BE2C (cell line): ENCODE data around the gene KHNYN.
A peak's percentile ranks its signal among the peaks of the same experiment; 100 is the strongest.

Source experiments
- DNase-seq: peaks from one replicate; pipeline ENCODE4 v3.0.0-alpha.2; 2020
- H3K27me3 ChIP-seq: fragments of 250-450 bp; sonication (Bioruptor Pico); 2 replicates; pipeline ENCODE4 v1.5.1; 2020; ENCODE audit warnings: mild to moderate bottlenecking
- H3K36me3 ChIP-seq: fragments of 250-450 bp; sonication (Bioruptor Pico); 2 replicates; pipeline ENCODE4 v1.5.1; 2020; ENCODE audit warnings: mild to moderate bottlenecking
- H3K4me1 ChIP-seq: fragments of 250-450 bp; sonication (Bioruptor Pico); 2 replicates; pipeline ENCODE4 v1.5.1; 2020
- H3K4me3 ChIP-seq: 2 replicates; pipeline ENCODE4 v1.5.1; 2011; ENCODE audit warnings: low read depth, low read length
- H3K9me3 ChIP-seq: fragments of 250-450 bp; sonication (Bioruptor Pico); 2 replicates; pipeline ENCODE4 v1.5.1; 2020
- TF ChIP-seq, protein P1 (sequence below): IDR thresholded peaks from 2 replicates; pipeline ENCODE4 v1.5.1; 2012; ENCODE audit warnings: mild to moderate bottlenecking, low read depth, low read length

KHNYN gene

DNA sequence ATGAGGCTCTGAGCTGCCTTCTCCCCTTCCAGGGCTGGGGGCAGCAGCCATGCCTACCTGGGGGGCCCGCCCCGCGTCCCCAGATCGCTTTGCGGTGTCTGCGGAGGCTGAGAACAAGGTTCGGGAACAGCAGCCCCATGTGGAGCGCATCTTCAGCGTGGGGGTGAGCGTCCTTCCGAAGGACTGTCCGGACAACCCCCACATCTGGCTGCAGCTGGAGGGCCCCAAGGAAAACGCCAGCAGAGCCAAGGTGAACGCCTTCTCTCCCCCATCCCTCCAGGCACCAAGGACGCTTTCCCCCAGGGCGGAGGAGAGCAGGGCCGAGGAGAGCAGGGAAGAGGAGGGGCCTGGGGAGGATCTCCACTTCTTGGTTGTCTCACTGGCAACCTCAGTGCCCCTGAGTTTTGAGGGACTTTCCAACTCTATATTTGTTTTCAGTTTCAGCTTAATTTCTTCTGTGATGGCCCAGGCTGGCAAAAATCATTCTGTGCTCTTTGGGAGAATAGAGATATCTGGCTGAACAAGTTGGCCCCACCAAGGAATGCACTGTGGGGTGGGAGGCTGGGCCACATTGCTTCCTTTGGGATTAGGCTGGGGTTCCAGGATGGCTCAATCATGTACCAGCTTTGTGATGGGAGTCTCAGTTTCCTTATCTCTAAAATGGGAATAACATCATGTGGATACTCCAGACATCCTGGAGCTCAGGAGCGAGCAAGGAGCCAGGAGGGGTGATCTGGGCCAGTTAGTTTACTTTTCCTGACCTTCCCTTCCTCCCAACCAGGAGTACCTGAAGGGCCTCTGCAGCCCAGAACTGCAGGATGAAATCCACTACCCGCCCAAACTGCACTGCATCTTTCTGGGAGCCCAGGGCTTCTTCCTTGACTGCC lies 1.2 kb downstream of the KHNYN start:
- no peak for DNase-seq
- Histone ChIP-seq H3K9me3 (no peaks in the 10 kb centered on the region), H3K4me1 (peaks cover 6% of the 10 kb centered on the region), H3K36me3 (0 out of 2 replicates have a peak, but pooled peaks cover under 1% of the 10 kb centered on the region), H3K27me3 (no peaks in the 10 kb centered on the region), H3K4me3 (peak overlapping the region; percentile 68)
- TF ChIP-seq, protein P1, sequence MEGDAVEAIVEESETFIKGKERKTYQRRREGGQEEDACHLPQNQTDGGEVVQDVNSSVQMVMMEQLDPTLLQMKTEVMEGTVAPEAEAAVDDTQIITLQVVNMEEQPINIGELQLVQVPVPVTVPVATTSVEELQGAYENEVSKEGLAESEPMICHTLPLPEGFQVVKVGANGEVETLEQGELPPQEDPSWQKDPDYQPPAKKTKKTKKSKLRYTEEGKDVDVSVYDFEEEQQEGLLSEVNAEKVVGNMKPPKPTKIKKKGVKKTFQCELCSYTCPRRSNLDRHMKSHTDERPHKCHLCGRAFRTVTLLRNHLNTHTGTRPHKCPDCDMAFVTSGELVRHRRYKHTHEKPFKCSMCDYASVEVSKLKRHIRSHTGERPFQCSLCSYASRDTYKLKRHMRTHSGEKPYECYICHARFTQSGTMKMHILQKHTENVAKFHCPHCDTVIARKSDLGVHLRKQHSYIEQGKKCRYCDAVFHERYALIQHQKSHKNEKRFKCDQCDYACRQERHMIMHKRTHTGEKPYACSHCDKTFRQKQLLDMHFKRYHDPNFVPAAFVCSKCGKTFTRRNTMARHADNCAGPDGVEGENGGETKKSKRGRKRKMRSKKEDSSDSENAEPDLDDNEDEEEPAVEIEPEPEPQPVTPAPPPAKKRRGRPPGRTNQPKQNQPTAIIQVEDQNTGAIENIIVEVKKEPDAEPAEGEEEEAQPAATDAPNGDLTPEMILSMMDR, result no peak

DNA sequence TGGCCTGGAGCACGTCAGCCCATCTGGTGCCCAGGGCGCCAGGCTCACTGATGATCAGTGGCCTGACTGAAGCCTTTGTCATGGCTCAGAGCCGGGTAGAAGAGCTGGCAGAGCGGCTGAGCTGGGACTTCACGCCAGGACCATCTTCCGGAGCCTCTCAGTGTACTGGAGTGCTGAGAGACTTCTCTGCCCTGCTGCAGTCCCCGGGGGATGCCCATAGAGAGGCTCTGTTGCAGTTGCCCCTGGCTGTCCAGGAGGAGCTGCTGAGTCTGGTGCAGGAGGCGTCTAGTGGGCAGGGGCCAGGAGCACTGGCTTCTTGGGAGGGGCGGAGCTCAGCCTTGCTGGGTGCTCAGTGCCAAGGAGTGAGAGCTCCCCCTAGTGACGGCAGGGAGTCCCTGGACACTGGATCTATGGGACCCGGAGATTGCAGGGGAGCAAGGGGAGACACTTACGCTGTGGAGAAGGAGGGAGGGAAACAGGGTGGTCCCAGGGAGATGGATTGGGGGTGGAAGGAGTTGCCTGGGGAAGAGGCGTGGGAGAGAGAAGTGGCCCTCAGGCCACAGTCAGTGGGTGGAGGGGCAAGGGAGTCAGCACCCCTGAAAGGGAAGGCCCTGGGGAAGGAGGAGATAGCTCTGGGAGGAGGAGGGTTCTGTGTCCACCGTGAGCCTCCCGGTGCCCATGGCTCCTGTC lies 2.0 kb downstream of the KHNYN start:
- 0 out of 2 replicates have a peak, but pooled peaks cover 7% of the 10 kb centered on the region for H3K36me3 ChIP-seq
- DNase-seq, result peak; percentile 96
- H3K27me3 ChIP-seq, result no peaks in the 10 kb centered on the region
- TF ChIP-seq, protein P1, result peak; percentile 99
- H3K4me3 ChIP-seq, result no peak overlapping the region
- H3K4me1 ChIP-seq, result peaks cover 9% of the 10 kb centered on the region
- H3K9me3 ChIP-seq, result no peaks in the 10 kb centered on the region

DNA sequence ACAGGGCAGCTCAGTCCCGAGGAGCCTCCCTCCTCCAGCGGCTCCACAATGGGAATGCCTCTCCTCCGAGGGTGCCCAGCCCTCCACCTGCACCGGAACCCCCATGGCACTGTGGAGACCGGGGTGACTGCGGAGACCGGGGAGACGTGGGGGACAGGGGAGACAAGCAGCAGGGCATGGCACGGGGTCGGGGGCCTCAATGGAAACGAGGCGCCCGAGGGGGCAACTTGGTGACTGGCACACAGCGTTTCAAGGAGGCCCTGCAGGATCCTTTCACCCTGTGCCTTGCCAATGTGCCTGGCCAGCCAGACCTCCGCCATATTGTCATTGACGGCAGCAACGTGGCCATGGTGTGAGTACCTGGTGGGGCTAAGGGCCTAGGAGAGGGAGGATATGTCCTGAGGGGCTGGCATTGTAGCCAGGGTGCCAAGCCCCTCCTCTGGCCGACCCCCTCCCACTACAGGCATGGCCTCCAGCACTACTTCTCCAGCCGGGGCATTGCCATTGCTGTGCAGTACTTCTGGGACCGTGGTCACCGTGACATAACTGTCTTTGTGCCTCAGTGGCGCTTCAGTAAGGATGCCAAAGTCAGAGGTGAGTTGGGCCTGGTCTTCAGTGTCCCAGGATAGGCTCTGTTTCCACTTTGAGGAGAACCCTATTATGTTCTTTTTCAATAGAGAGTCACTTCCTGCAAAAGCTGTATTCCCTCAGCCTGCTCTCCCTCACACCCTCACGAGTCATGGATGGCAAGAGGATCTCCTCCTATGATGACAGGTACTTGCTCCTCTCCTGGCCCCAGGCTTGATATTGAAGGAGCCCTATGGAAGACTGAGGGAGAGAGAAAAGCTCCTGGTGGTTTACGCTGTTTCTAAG lies 2.7 kb downstream of the KHNYN start:
- peaks cover 9% of the 10 kb centered on the region for H3K4me1 ChIP-seq
- DNase-seq, result no peak
- no peaks in the 10 kb centered on the region for H3K9me3 ChIP-seq
- H3K4me3 ChIP-seq, result no peak overlapping the region
- H3K36me3 ChIP-seq, result peaks cover 7% of the 10 kb centered on the region; the same call in 1 of the 2 replicates
- no peaks in the 10 kb centered on the region for H3K27me3 ChIP-seq
- TF ChIP-seq, protein P1, result no peak

DNA sequence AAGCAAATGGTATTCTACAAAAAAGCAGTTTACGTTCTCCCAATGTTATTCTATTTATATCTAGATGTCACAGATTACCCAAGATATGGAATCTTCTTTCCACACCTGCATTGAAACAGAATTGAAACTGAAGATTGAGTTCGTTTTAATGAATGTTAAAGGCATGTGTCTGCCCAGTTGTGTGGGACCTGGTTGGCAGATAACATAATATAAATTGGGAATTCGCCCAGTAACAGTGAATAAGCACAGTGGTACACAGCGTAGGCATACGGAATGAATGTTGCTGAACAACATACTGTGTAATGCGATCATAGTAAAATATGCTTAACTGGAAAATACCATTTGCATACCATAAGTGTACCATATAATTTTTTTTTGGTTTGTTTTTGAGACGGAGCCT lies 4.3 kb downstream of the KHNYN start:
- TF ChIP-seq, protein P1, result no peak
- no peak overlapping the region for H3K4me3 ChIP-seq
- no peaks in the 10 kb centered on the region for H3K9me3 ChIP-seq
- H3K36me3 ChIP-seq, result peaks cover 7% of the 10 kb centered on the region; the same call in 1 of the 2 replicates
- no peaks in the 10 kb centered on the region for H3K27me3 ChIP-seq
- peaks cover 9% of the 10 kb centered on the region for H3K4me1 ChIP-seq
- DNase-seq, result no peak

DNA sequence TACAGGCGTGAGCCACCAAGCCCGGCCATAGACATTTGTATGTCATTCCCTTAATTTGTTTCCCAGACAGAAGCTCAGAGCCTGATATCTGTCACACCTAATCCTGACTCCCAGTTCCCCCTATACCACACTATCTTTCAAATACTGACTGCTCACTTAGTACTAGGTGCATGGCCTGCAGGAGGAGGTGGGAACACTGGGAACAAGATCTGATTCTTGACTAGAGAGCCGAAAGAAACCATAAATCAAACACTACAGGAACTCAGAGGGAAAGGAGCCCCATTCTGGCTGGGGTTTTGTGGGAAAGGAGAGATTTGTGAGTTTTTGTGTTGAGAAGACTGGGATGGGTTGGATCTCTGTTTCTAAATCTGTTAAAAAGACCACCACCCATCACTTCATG lies 4.9 kb downstream of the KHNYN start:
- H3K36me3 ChIP-seq, result peaks cover 12% of the 10 kb centered on the region
- DNase-seq, result no peak
- no peaks in the 10 kb centered on the region for H3K9me3 ChIP-seq
- H3K4me1 ChIP-seq, result 0 out of 2 replicates have a peak, but pooled peaks cover 3% of the 10 kb centered on the region
- H3K4me3 ChIP-seq, result no peak overlapping the region
- TF ChIP-seq, protein P1, result no peak
- no peaks in the 10 kb centered on the region for H3K27me3 ChIP-seq
